Measurements from ENCODE around the gene PDCD2L. TPM values are rescaled to one million over a fixed set of nuclear protein-coding genes. Genes with fewer than 3 reads are reported as not detected.

Gene PDCD2L
- total RNA-seq, 1 donor from 2014 or later, result 13.3 TPM

- peaks cover 11% of the 10 kb centered on the region for H3K36me3 Mint-ChIP-seq
Observed at GRCh38 chr19:34411216-34411615, 7.0 kb downstream of the PDCD2L start.

GRCh38 chr19:34416021-34416545 is 11.9 kb downstream of the PDCD2L start:
- DNase-seq (ENCODE audit: extremely low spot score, unreplicated experiment), result no peak
- H3K36me3 Mint-ChIP-seq, result peaks cover 16% of the 10 kb centered on the region
- no peaks in the 10 kb centered on the region for H3K27me3 Mint-ChIP-seq
- no peak for TF ChIP-seq CTCF (conservative IDR thresholded peaks at IDR 0.05)
- no peak overlapping the region for H3K27ac Mint-ChIP-seq
- H3K9me3 Mint-ChIP-seq, result no peaks in the 10 kb centered on the region
- no peak overlapping the region for H3K4me3 Mint-ChIP-seq
- H3K4me1 Mint-ChIP-seq (ENCODE audit: unreplicated experiment), result no peaks in the 10 kb centered on the region

More at GRCh38 chr19:34411216-34411615, 7.0 kb downstream of the PDCD2L start:
- no peak for TF ChIP-seq CTCF (conservative IDR thresholded peaks at IDR 0.05)
- DNase-seq (ENCODE audit: extremely low spot score, unreplicated experiment), result no peak
- H3K4me3 Mint-ChIP-seq, result no peak overlapping the region
- no peaks in the 10 kb centered on the region for H3K9me3 Mint-ChIP-seq
- H3K4me1 Mint-ChIP-seq (ENCODE audit: unreplicated experiment), result no peaks in the 10 kb centered on the region
- H3K27me3 Mint-ChIP-seq, result no peaks in the 10 kb centered on the region
- H3K27ac Mint-ChIP-seq, result no peak overlapping the region

GRCh38 chr19:34418300-34418699 is 14.1 kb downstream of the PDCD2L start:
- peak overlapping the region; percentile 39 for H3K27ac Mint-ChIP-seq

GRCh38 chr19:34426096-34426661 is 22.0 kb downstream of the PDCD2L start:
- Mint-ChIP-seq H3K4me1 (ENCODE audit: unreplicated experiment) (peaks cover 9% of the 10 kb centered on the region), H3K27ac (no peak overlapping the region), H3K36me3 (no peaks in the 10 kb centered on the region), H3K4me3 (peak overlapping the region; percentile 49), H3K9me3 (no peaks in the 10 kb centered on the region), H3K27me3 (no peaks in the 10 kb centered on the region)
- no peak for DNase-seq (ENCODE audit: extremely low spot score, unreplicated experiment)
- no peak for TF ChIP-seq CTCF (conservative IDR thresholded peaks at IDR 0.05)

More at GRCh38 chr19:34418300-34418699, 14.1 kb downstream of the PDCD2L start:
- no peak for TF ChIP-seq CTCF (conservative IDR thresholded peaks at IDR 0.05)
- H3K27me3 Mint-ChIP-seq, result no peaks in the 10 kb centered on the region
- DNase-seq (ENCODE audit: extremely low spot score, unreplicated experiment), result no peak
- H3K4me1 Mint-ChIP-seq (ENCODE audit: unreplicated experiment), result no peaks in the 10 kb centered on the region
- no peaks in the 10 kb centered on the region for H3K9me3 Mint-ChIP-seq
- H3K36me3 Mint-ChIP-seq, result peaks cover 16% of the 10 kb centered on the region
- no peak overlapping the region for H3K4me3 Mint-ChIP-seq

GRCh38 chr19:34428549-34429285 is 24.5 kb downstream of the PDCD2L start:
- H3K27ac Mint-ChIP-seq, result peak overlapping the region; percentile 93
- peaks cover 9% of the 10 kb centered on the region for H3K36me3 Mint-ChIP-seq
- H3K4me1 Mint-ChIP-seq (ENCODE audit: unreplicated experiment), result peaks cover 13% of the 10 kb centered on the region
- H3K27me3 Mint-ChIP-seq, result no peaks in the 10 kb centered on the region
- no peak for DNase-seq (ENCODE audit: extremely low spot score, unreplicated experiment)
- no peaks in the 10 kb centered on the region for H3K9me3 Mint-ChIP-seq
- TF ChIP-seq CTCF (conservative IDR thresholded peaks at IDR 0.05), result no peak
- peak overlapping the region; percentile 99 for H3K4me3 Mint-ChIP-seq

Measured in type B pancreatic cell (in vitro differentiated cells).